DND-41 (cell line): ENCODE data around the gene DOK4.

Experiments used
- ATAC-seq: fragments of 200-7000 bp; cut with Tn5 transposase; 3 replicates; pipeline ENCODE4 v1.9.1; 2021; ENCODE audit warnings: low read depth; ENCODE audit not compliant: insufficient read depth
- DNase-seq: peaks from one replicate; pipeline ENCODE4 v3.0.0-alpha.2; 2020
- H2AFZ ChIP-seq: 2 replicates; pipeline ENCODE4 v1.6.0; 2012; ENCODE audit warnings: low read depth, low read length
- H3K27ac ChIP-seq: 2 replicates; pipeline ENCODE4 v1.5.1; 2012; ENCODE audit warnings: low read length, inconsistent platforms
- H3K27me3 ChIP-seq: fragments of 200-600 bp; sonication (generic); 2 replicates; pipeline ENCODE4 v1.6.0; 2012; ENCODE audit warnings: low read length, mild to moderate bottlenecking, inconsistent platforms; ENCODE audit not compliant: insufficient read depth, poor library complexity
- H3K36me3 ChIP-seq: 2 replicates; pipeline ENCODE4 v1.5.1; 2012; ENCODE audit warnings: low read length, inconsistent platforms; ENCODE audit not compliant: insufficient read depth
- H3K4me1 ChIP-seq: 2 replicates; pipeline ENCODE4 v1.5.1; 2012; ENCODE audit warnings: mild to moderate bottlenecking, low read length; ENCODE audit not compliant: insufficient read depth
- H3K4me2 ChIP-seq: 2 replicates; pipeline ENCODE4 v1.6.0; 2012; ENCODE audit warnings: mild to moderate bottlenecking, moderate library complexity, low read length, inconsistent platforms; ENCODE audit not compliant: insufficient read depth
- H3K4me3 ChIP-seq, 2 experiments: fragments of 200-600 bp in 1 of 2; shearing (Covaris generic) in 1 of 2; 2 replicates each; pipeline ENCODE4 v1.5.1; 2012 to 2016; ENCODE audit warnings: inconsistent platforms in 2 of 2, low read length in 2 of 2, mild to moderate bottlenecking in 2 of 2, low read depth in 1 of 2, moderate library complexity in 1 of 2
- H3K79me2 ChIP-seq: 2 replicates; pipeline ENCODE4 v1.6.0; 2012; ENCODE audit warnings: low read length, inconsistent platforms; ENCODE audit not compliant: insufficient read depth
- H3K9ac ChIP-seq: 2 replicates; pipeline ENCODE4 v1.6.0; 2012; ENCODE audit warnings: low read depth, mild to moderate bottlenecking, inconsistent platforms, low read length, moderate library complexity
- H3K9me3 ChIP-seq: 2 replicates; pipeline ENCODE4 v1.5.1; 2012; ENCODE audit warnings: low read length, moderate library complexity, mild to moderate bottlenecking, inconsistent platforms; ENCODE audit not compliant: insufficient read depth, severe bottlenecking
- H4K20me1 ChIP-seq: 2 replicates; pipeline ENCODE4 v1.6.0; 2012; ENCODE audit warnings: low read length; ENCODE audit not compliant: insufficient read depth
- CTCF ChIP-seq: IDR thresholded peaks from 2 replicates; pipeline ENCODE4 v1.5.1; 2012; ENCODE audit warnings: borderline replicate concordance, low read length, moderate library complexity, mild to moderate bottlenecking; ENCODE audit not compliant: poor library complexity, severe bottlenecking; ENCODE audit errors: extremely low read depth
- EZH2 ChIP-seq: IDR thresholded peaks from 3 replicates; pipeline ENCODE4 v1.6.1; 2012; ENCODE audit warnings: borderline replicate concordance, low read depth, mild to moderate bottlenecking, moderate library complexity, low read length, inconsistent platforms; ENCODE audit not compliant: severe bottlenecking

Gene DOK4

GRCh38 chr16:57522960-57523359 lies 36.7 kb upstream of the DOK4 start:
- no peak overlapping the region for H3K27ac ChIP-seq
- no peaks in the 10 kb centered on the region for H3K79me2 ChIP-seq
- H3K9ac ChIP-seq: no peak overlapping the region
- TF ChIP-seq CTCF (no peak), EZH2 (no peak)
- no peak overlapping the region for H3K4me2 ChIP-seq
- no peaks in the 10 kb centered on the region for H3K36me3 ChIP-seq
- H3K4me3 ChIP-seq: no peak overlapping the region
- H4K20me1 ChIP-seq: no peaks in the 10 kb centered on the region
- ATAC-seq (no peak), DNase-seq (no peak)
- no peak overlapping the region for H2AFZ ChIP-seq
- no peaks in the 10 kb centered on the region for H3K4me1 ChIP-seq
- no peaks in the 10 kb centered on the region for H3K27me3 ChIP-seq
- H3K9me3 ChIP-seq: no peaks in the 10 kb centered on the region

GRCh38 chr16:57519796-57520360 lies 33.6 kb upstream of the DOK4 start:
- Histone ChIP-seq H4K20me1 (peaks cover 3% of the 10 kb centered on the region; the same call in 1 of the 2 replicates), H3K27ac (no peak overlapping the region), H3K9ac (no peak overlapping the region), H3K4me3 (no peak overlapping the region), H2AFZ (no peak overlapping the region), H3K9me3 (no peaks in the 10 kb centered on the region), H3K4me1 (no peaks in the 10 kb centered on the region), H3K79me2 (no peaks in the 10 kb centered on the region), H3K36me3 (no peaks in the 10 kb centered on the region), H3K27me3 (no peaks in the 10 kb centered on the region), H3K4me2 (no peak overlapping the region)
- peak; percentile 83 for DNase-seq
- TF ChIP-seq EZH2: no peak
- peak; percentile 98 for TF ChIP-seq CTCF
- ATAC-seq: peak; percentile 100

GRCh38 chr16:57518922-57519321 lies 32.6 kb upstream of the DOK4 start:
- no peaks in the 10 kb centered on the region for H3K4me1 ChIP-seq
- H3K27me3 ChIP-seq: no peaks in the 10 kb centered on the region
- no peak overlapping the region for H3K4me3 ChIP-seq
- H3K9ac ChIP-seq: no peak overlapping the region
- H3K27ac ChIP-seq: no peak overlapping the region
- H4K20me1 ChIP-seq: peaks cover 3% of the 10 kb centered on the region; the same call in 1 of the 2 replicates
- DNase-seq (no peak), ATAC-seq (no peak)
- H3K9me3 ChIP-seq: no peaks in the 10 kb centered on the region
- no peaks in the 10 kb centered on the region for H3K36me3 ChIP-seq
- TF ChIP-seq EZH2 (no peak), CTCF (no peak)
- no peak overlapping the region for H3K4me2 ChIP-seq
- H2AFZ ChIP-seq: no peak overlapping the region
- H3K79me2 ChIP-seq: no peaks in the 10 kb centered on the region
